Measurements from ENCODE around the gene MEIOSIN.

DNA sequence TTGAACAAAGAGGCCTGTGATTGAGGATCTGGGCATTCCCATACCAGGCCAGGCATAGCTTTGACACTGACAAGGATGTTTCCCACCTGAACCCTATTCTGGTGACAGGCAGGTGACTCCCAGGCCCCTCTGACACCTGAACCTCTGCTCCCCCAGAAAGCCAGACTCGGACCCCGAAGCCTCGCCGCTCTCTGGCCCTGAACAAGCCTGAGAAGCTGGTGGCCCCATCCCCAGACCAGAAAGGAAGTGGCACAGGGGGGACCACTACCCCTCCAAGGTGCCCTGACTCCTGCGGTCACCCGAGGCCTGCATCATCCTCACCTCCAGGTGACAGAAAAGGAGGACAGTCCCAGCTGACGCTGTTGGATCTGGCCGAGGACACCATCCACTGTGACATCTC lies 21.1 kb downstream of the MEIOSIN start:
- TF ChIP-seq POLR2A (IDR thresholded peaks at IDR 0.05), result no peak
- TF ChIP-seq, protein P1, sequence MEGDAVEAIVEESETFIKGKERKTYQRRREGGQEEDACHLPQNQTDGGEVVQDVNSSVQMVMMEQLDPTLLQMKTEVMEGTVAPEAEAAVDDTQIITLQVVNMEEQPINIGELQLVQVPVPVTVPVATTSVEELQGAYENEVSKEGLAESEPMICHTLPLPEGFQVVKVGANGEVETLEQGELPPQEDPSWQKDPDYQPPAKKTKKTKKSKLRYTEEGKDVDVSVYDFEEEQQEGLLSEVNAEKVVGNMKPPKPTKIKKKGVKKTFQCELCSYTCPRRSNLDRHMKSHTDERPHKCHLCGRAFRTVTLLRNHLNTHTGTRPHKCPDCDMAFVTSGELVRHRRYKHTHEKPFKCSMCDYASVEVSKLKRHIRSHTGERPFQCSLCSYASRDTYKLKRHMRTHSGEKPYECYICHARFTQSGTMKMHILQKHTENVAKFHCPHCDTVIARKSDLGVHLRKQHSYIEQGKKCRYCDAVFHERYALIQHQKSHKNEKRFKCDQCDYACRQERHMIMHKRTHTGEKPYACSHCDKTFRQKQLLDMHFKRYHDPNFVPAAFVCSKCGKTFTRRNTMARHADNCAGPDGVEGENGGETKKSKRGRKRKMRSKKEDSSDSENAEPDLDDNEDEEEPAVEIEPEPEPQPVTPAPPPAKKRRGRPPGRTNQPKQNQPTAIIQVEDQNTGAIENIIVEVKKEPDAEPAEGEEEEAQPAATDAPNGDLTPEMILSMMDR (IDR thresholded peaks at IDR 0.05), result no peak

All from tibial nerve (tissue), 3 donors.